HCT116 (cell line): ENCODE results near the gene HYAL1. TPM values are rescaled to one million over a fixed set of nuclear protein-coding genes. Genes with fewer than 3 reads are reported as not detected.
A peak's percentile ranks its signal among the peaks of the same experiment; 100 is the strongest.

Experiments used
- ATAC-seq: fragments of 200-7000 bp; cut with Tn5 transposase; 2 replicates; pipeline ENCODE4 v1.9.1; 2020; ENCODE audit warnings: mild to moderate bottlenecking, moderate library complexity
- BruUV-seq: library from RNA; stranded (reverse); fragments of 400-500 nt; replicated peaks from 2 replicates; lab custom pipeline; 2021; lab: Mats Ljungman, UMichigan
- CTCF ChIA-PET: fragments of 300-600 bp; sonication (Branson Sonifier 250); formaldehyde crosslinking; loops from one replicate; lab custom pipeline; 2021; ENCODE audit warnings: antibody characterized with exemption; lab: Charles Lee
- POLR2A ChIA-PET: fragments of 300-600, 350-600 bp; sonication (Branson Sonifier 250); formaldehyde crosslinking; loops from one replicate; lab custom pipeline; 2021; ENCODE audit warnings: antibody characterized with exemption; lab: Charles Lee
- RAD21 ChIA-PET, 2 experiments: fragments of 300-600 bp; sonication (Branson Sonifier 250); formaldehyde crosslinking; loops; one replicate each; lab custom pipeline; 2023; ENCODE audit warnings: low total read pairs in 2 of 2; ENCODE audit not compliant: uncharacterized antibody in 2 of 2, unreplicated experiment in 2 of 2, low non-redundant PET in 1 of 2; lab: Charles Lee
- DNase-seq: peaks from one replicate; pipeline ENCODE4 v3.0.0-alpha.2; 2010; ENCODE audit warnings: low read depth, low spot score
- H2AFZ ChIP-seq: fragments of 200-600 bp; shearing (Covaris generic), sonication (generic); 2 replicates; pipeline ENCODE4 v1.6.1; 2017; ENCODE audit warnings: low read depth, mixed run types, mixed read lengths, antibody characterized with exemption, low read length; ENCODE audit not compliant: poor library complexity, severe bottlenecking
- H3K27ac ChIP-seq: 2 replicates; pipeline ENCODE4 v1.5.1; 2012; ENCODE audit warnings: low read depth, low read length
- H3K27me3 ChIP-seq: fragments of 200-600 bp; sonication (generic); 2 replicates; pipeline ENCODE4 v1.6.1; 2016; ENCODE audit warnings: mixed run types, low read length, mixed read lengths; ENCODE audit not compliant: insufficient read depth
- H3K36me3 ChIP-seq, 2 experiments: fragments of 200-500 bp in 1 of 2; fragments of 200-600 bp in 1 of 2; sonication (Bioruptor generic) in 1 of 2; sonication (generic) in 1 of 2; 2 replicates each; pipeline versions ENCODE4 v1.5.1 to v1.6.1; 2014 to 2016; ENCODE audit warnings: low read length in 2 of 2, inconsistent platforms in 1 of 2, mixed read lengths in 1 of 2, mixed run types in 1 of 2; ENCODE audit not compliant: insufficient read depth in 2 of 2, control insufficient read depth in 1 of 2
- H3K4me1 ChIP-seq, 2 experiments: fragments of 200-600 bp in 1 of 2; sonication (generic) in 1 of 2; 2 replicates each; pipeline versions ENCODE4 v1.5.1 to v1.6.1; 2012 to 2017; ENCODE audit warnings: low read length in 2 of 2, inconsistent platforms in 1 of 2, mild to moderate bottlenecking in 1 of 2, mixed read lengths in 1 of 2, mixed run types in 1 of 2, moderate library complexity in 1 of 2; ENCODE audit not compliant: insufficient read depth in 2 of 2, control insufficient read depth in 1 of 2
- H3K4me2 ChIP-seq: fragments of 200-600 bp; sonication (generic); 2 replicates; pipeline ENCODE4 v1.6.1; 2017; ENCODE audit warnings: mixed run types, low read length, mixed read lengths
- H3K4me3 ChIP-seq, 2 experiments: fragments of 200-600 bp in 1 of 2; sonication (generic) in 1 of 2; replicated peaks in 1 of 2; 2 replicates each; pipeline ENCODE4 v1.5.1; 2011 to 2016; ENCODE audit warnings: low read length in 2 of 2, control low read depth in 1 of 2, low read depth in 1 of 2, mild to moderate bottlenecking in 1 of 2, mixed read lengths in 1 of 2, mixed run types in 1 of 2
- H3K79me2 ChIP-seq: fragments of 200-600 bp; sonication (generic); 2 replicates; pipeline ENCODE4 v1.6.1; 2017; ENCODE audit warnings: mild to moderate bottlenecking, mixed run types, low read length, moderate library complexity, mixed read lengths; ENCODE audit not compliant: insufficient read depth
- H3K9ac ChIP-seq: fragments of 200-600 bp; sonication (generic); 2 replicates; pipeline ENCODE4 v1.6.1; 2016; ENCODE audit warnings: low read length, mixed read lengths
- H3K9me2 ChIP-seq: fragments of 200-600 bp; sonication (generic), shearing (Covaris generic); 2 replicates; pipeline ENCODE4 v1.6.1; 2017; ENCODE audit warnings: mixed run types, mild to moderate bottlenecking, moderate library complexity; ENCODE audit not compliant: insufficient read depth
- H3K9me3 ChIP-seq, 2 experiments: fragments of 200-500 bp in 1 of 2; fragments of 200-600 bp in 1 of 2; sonication (Bioruptor generic) in 1 of 2; sonication (generic) in 1 of 2; 2 replicates each; pipeline ENCODE4 v1.6.1; 2014 to 2017; ENCODE audit warnings: low read length in 2 of 2, mixed read lengths in 2 of 2, inconsistent platforms in 1 of 2, low read depth in 1 of 2, mild to moderate bottlenecking in 1 of 2, mixed run types in 1 of 2, moderate library complexity in 1 of 2; ENCODE audit not compliant: control insufficient read depth in 1 of 2, insufficient read depth in 1 of 2
- H4K20me1 ChIP-seq: fragments of 200-600 bp; sonication (generic), shearing (Covaris generic); 2 replicates; pipeline ENCODE4 v1.6.1; 2017; ENCODE audit warnings: mixed run types, mild to moderate bottlenecking, moderate library complexity; ENCODE audit not compliant: insufficient read depth
- CBX3 ChIP-seq: IDR thresholded peaks from 2 replicates; pipeline ENCODE4 v1.6.1; 2012; ENCODE audit warnings: low read depth
- ELF1 ChIP-seq: IDR thresholded peaks from 2 replicates; pipeline ENCODE4 v1.6.1; 2012; ENCODE audit warnings: low read depth, borderline replicate concordance
- EZH2phosphoT487 ChIP-seq: fragments of 200-600 bp; IDR thresholded peaks from 2 replicates; pipeline ENCODE4 v1.6.1; 2018; ENCODE audit warnings: antibody characterized with exemption, borderline replicate concordance
- POLR2A ChIP-seq: IDR thresholded peaks from 2 replicates; pipeline ENCODE4 v1.7.0; 2011; ENCODE audit warnings: borderline replicate concordance; ENCODE audit not compliant: insufficient read depth, insufficient read length; ENCODE audit errors: extremely low read depth
- POLR2AphosphoS5 ChIP-seq: IDR thresholded peaks from 2 replicates; pipeline ENCODE4 v1.6.1; 2011; ENCODE audit warnings: mild to moderate bottlenecking, low read depth, low read length, moderate library complexity
- RAD21 ChIP-seq: IDR thresholded peaks from 2 replicates; pipeline ENCODE4 v1.6.1; 2012; ENCODE audit warnings: low read depth, mild to moderate bottlenecking
- SP1 ChIP-seq: IDR thresholded peaks from 2 replicates; pipeline ENCODE4 v1.6.1; 2012; ENCODE audit warnings: low read depth
- SRF ChIP-seq: IDR thresholded peaks from 2 replicates; pipeline ENCODE4 v1.6.1; 2012; ENCODE audit warnings: low read depth
- TCF7L2 ChIP-seq: IDR thresholded peaks from 2 replicates; pipeline ENCODE4 v1.7.0; 2011; ENCODE audit warnings: borderline replicate concordance, inconsistent platforms; ENCODE audit not compliant: insufficient read depth, insufficient read length; ENCODE audit errors: extremely low read depth
- YY1 ChIP-seq: IDR thresholded peaks from 2 replicates; pipeline ENCODE4 v1.6.1; 2011; ENCODE audit warnings: low read length, low read depth, moderate library complexity, mild to moderate bottlenecking; ENCODE audit not compliant: insufficient replicate concordance; ENCODE audit errors: extremely low read depth
- ZNF274 ChIP-seq: fragments of 200-500 bp; sonication (Bioruptor generic); IDR thresholded peaks from 2 replicates; pipeline ENCODE4 v1.6.1; 2014; ENCODE audit warnings: mild to moderate bottlenecking, low read depth, low read length, inconsistent platforms
- intact Hi-C: fragments of 100-400 bp; cut with micrococcal nuclease; formaldehyde crosslinking; loops from 2 replicates; pipeline ENCODE4 v1.10.0; 2022
- total RNA-seq: library from RNA; stranded (reverse); gene quantifications from one replicate; pipeline ENCODE4 v1.2.1, GENCODE V29; 2021; ENCODE audit not compliant: unreplicated experiment
- TF ChIP-seq, protein P1 (sequence below): IDR thresholded peaks from 2 replicates; pipeline ENCODE4 v1.6.1; 2012; ENCODE audit warnings: low read depth
- TF ChIP-seq, protein P2 (sequence below): IDR thresholded peaks from 2 replicates; pipeline ENCODE4 v1.6.1; 2012
- TF ChIP-seq, protein P3 (sequence below): IDR thresholded peaks from 2 replicates; pipeline ENCODE4 v1.6.1; 2011; ENCODE audit warnings: mild to moderate bottlenecking, low read length, moderate library complexity; ENCODE audit not compliant: insufficient replicate concordance; ENCODE audit errors: extremely low read depth
- TF ChIP-seq, protein P4 (sequence below): IDR thresholded peaks from 2 replicates; pipeline ENCODE4 v1.6.1; 2012

Gene HYAL1
- total RNA-seq, 1 experiment from 2014 or later: 6.1 TPM

DNA sequence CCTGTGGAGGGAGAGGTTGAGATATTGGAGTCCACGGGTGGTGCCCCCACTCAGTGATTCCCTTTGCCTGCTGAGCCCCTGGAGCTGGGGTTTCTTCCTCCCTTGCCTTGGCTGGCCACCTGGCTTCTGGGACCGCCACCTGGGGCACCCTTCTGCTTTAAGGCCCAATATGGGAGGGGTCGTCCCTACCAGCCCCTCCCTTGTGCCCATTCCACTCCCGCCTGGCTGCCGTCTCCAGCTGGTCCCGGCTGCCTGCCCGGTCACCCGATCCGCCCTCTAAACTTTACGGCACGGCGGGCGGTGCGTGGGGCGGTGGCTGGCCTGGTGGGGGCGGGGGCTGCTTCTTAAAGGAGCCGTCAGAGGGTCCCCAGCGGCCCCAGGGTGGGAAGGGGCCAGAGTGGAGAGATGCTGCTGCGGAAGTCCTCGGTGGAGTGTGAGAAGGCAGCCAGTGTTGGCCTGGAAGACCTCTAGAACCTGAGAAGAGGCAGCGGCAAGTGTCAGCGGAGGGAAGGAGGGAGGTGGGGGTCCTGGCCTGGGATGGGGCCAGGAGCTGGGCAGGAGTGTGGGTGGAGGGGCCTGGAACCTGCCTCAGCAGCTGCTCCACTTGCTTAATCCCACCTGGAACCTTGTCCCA, 36.0 kb downstream of the HYAL1 start:
- H3K4me1 ChIP-seq: peaks cover 81 to 95% of the 10 kb centered on the region in 2 experiments
- DNase-seq: no peak
- no TSS peak for BruUV-seq
- no peaks in the 10 kb centered on the region for H4K20me1 ChIP-seq
- H3K9ac ChIP-seq: peak overlapping the region; percentile 62
- intact Hi-C loops: no loop called here
- H3K9me2 ChIP-seq: no peaks in the 10 kb centered on the region
- peak overlapping the region; percentile 88; the same call in 1 of the 2 replicates for H3K27ac ChIP-seq
- no peaks in the 10 kb centered on the region for H3K79me2 ChIP-seq
- no peak for ATAC-seq
- peak overlapping the region; percentile 56 to 60 for H3K4me3 ChIP-seq
- POLR2A ChIA-PET: interaction anchor here (1.1 to 1.4 kb wide), 2 partner anchors 21 to 32 kb away, joined by 3 to 5 read pairs; partner anchors contain the start of gene GNAI2
- RAD21 ChIA-PET: no interaction called here
- TF ChIP-seq POLR2AphosphoS5 (peak; percentile 77), POLR2A (no peak), SRF (no peak), EZH2phosphoT487 (no peak), YY1 (no peak), ZNF274 (no peak), TCF7L2 (peak; percentile 20), SP1 (no peak), CBX3 (no peak), ELF1 (no peak), RAD21 (no peak)
- TF ChIP-seq, protein P1, sequence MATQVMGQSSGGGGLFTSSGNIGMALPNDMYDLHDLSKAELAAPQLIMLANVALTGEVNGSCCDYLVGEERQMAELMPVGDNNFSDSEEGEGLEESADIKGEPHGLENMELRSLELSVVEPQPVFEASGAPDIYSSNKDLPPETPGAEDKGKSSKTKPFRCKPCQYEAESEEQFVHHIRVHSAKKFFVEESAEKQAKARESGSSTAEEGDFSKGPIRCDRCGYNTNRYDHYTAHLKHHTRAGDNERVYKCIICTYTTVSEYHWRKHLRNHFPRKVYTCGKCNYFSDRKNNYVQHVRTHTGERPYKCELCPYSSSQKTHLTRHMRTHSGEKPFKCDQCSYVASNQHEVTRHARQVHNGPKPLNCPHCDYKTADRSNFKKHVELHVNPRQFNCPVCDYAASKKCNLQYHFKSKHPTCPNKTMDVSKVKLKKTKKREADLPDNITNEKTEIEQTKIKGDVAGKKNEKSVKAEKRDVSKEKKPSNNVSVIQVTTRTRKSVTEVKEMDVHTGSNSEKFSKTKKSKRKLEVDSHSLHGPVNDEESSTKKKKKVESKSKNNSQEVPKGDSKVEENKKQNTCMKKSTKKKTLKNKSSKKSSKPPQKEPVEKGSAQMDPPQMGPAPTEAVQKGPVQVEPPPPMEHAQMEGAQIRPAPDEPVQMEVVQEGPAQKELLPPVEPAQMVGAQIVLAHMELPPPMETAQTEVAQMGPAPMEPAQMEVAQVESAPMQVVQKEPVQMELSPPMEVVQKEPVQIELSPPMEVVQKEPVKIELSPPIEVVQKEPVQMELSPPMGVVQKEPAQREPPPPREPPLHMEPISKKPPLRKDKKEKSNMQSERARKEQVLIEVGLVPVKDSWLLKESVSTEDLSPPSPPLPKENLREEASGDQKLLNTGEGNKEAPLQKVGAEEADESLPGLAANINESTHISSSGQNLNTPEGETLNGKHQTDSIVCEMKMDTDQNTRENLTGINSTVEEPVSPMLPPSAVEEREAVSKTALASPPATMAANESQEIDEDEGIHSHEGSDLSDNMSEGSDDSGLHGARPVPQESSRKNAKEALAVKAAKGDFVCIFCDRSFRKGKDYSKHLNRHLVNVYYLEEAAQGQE: no peak
- TF ChIP-seq, protein P2, sequence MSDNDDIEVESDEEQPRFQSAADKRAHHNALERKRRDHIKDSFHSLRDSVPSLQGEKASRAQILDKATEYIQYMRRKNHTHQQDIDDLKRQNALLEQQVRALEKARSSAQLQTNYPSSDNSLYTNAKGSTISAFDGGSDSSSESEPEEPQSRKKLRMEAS: no peak
- TF ChIP-seq, protein P3, sequence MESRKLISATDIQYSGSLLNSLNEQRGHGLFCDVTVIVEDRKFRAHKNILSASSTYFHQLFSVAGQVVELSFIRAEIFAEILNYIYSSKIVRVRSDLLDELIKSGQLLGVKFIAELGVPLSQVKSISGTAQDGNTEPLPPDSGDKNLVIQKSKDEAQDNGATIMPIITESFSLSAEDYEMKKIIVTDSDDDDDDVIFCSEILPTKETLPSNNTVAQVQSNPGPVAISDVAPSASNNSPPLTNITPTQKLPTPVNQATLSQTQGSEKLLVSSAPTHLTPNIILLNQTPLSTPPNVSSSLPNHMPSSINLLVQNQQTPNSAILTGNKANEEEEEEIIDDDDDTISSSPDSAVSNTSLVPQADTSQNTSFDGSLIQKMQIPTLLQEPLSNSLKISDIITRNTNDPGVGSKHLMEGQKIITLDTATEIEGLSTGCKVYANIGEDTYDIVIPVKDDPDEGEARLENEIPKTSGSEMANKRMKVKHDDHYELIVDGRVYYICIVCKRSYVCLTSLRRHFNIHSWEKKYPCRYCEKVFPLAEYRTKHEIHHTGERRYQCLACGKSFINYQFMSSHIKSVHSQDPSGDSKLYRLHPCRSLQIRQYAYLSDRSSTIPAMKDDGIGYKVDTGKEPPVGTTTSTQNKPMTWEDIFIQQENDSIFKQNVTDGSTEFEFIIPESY: no peak
- TF ChIP-seq, protein P4, sequence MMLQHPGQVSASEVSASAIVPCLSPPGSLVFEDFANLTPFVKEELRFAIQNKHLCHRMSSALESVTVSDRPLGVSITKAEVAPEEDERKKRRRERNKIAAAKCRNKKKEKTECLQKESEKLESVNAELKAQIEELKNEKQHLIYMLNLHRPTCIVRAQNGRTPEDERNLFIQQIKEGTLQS: no peak
- no peaks in the 10 kb centered on the region for H3K36me3 ChIP-seq
- no peaks in the 10 kb centered on the region for H3K9me3 ChIP-seq
- CTCF ChIA-PET: interaction anchor here (1.0 to 1.6 kb wide), 4 partner anchors 21 to 73 kb away, joined by 3 to 6 read pairs (median 5); partner anchors contain the start of gene GNAI2
- peak overlapping the region; percentile 80 for H3K4me2 ChIP-seq
- no peak overlapping the region for H2AFZ ChIP-seq
- no peaks in the 10 kb centered on the region for H3K27me3 ChIP-seq
